ENCODE measurements around the gene ROPN1. TPM values are rescaled to one million over a fixed set of nuclear protein-coding genes. Genes with fewer than 3 reads are reported as not detected.

The ROPN1 gene
- total RNA-seq, 1 donor from 2014 or later: not detected

Other genes with a start within 250 kb of the ROPN1 start
- gene MYLK, start 107.8 kb downstream of the ROPN1 start, total RNA-seq: 9.5 TPM
- 10.7 TPM for gene CCDC14, start 30.9 kb downstream of the ROPN1 start, total RNA-seq
- gene KALRN, start 41.2 kb upstream of the ROPN1 start, total RNA-seq: 71.2 TPM

Data from left ventricle myocardium superior (tissue), 1 donor.